GM23338 (cell line): ENCODE results near the gene ALX3. TPM values are rescaled to one million over a fixed set of nuclear protein-coding genes. Genes with fewer than 3 reads are reported as not detected.

ENCODE experiments used
- ATAC-seq: fragments of 200-7000 bp; cut with Tn5 transposase; 3 replicates; pipeline ENCODE4 v1.9.1; 2020
- DNase-seq: peaks from one replicate; pipeline ENCODE4 v3.0.0-alpha.2; 2015; ENCODE audit warnings: low spot score
- H2AFZ ChIP-seq: fragments of 200-600 bp; sonication (generic); 2 replicates; pipeline ENCODE4 v1.8.0; 2016; ENCODE audit warnings: antibody characterized with exemption, mild to moderate bottlenecking, moderate library complexity
- H3F3A ChIP-seq: fragments of 200-600 bp; sonication (generic); replicated peaks from 2 replicates; pipeline ENCODE4 v1.8.0; 2017; ENCODE audit warnings: antibody characterized with exemption, mixed run types, low read depth
- H3K27ac ChIP-seq: fragments of 200-600 bp; sonication (generic); 2 replicates; pipeline ENCODE4 v1.6.1; 2016; ENCODE audit warnings: low read depth
- H3K27me3 ChIP-seq: fragments of 200-600 bp; sonication (generic); 2 replicates; pipeline ENCODE4 v1.8.0; 2016; ENCODE audit warnings: mild to moderate bottlenecking, mixed run types, moderate library complexity; ENCODE audit not compliant: insufficient read depth
- H3K36me3 ChIP-seq: fragments of 200-600 bp; sonication (generic); 2 replicates; pipeline ENCODE4 v1.8.0; 2016; ENCODE audit warnings: mild to moderate bottlenecking; ENCODE audit not compliant: insufficient read depth
- H3K4me1 ChIP-seq: fragments of 200-600 bp; sonication (generic); 2 replicates; pipeline ENCODE4 v1.8.0; 2016; ENCODE audit warnings: mild to moderate bottlenecking, moderate library complexity; ENCODE audit not compliant: insufficient read depth
- H3K4me2 ChIP-seq: fragments of 200-600 bp; sonication (generic); 2 replicates; pipeline ENCODE4 v1.7.1; 2017; ENCODE audit warnings: mixed run types
- H3K4me3 ChIP-seq: fragments of 200-600 bp; sonication (generic); 2 replicates; pipeline ENCODE4 v1.6.1; 2016; ENCODE audit warnings: mixed run types
- H3K79me2 ChIP-seq: fragments of 200-600 bp; sonication (generic); replicated peaks from 2 replicates; pipeline ENCODE4 v1.8.0; 2017; ENCODE audit warnings: mild to moderate bottlenecking; ENCODE audit not compliant: insufficient read depth
- H3K9me2 ChIP-seq: fragments of 200-600 bp; sonication (generic); 2 replicates; pipeline ENCODE4 v1.8.0; 2017; ENCODE audit not compliant: insufficient read depth
- H4K20me1 ChIP-seq: fragments of 200-600 bp; sonication (generic); replicated peaks from 2 replicates; pipeline ENCODE4 v1.8.0; 2017; ENCODE audit warnings: mild to moderate bottlenecking; ENCODE audit not compliant: insufficient read depth
- H3K27ac Mint-ChIP-seq: 2 replicates; pipeline ENCODE4 v1.8.0; 2020; ENCODE audit warnings: inconsistent platforms, mild to moderate bottlenecking, moderate library complexity, mixed read lengths
- H3K27me3 Mint-ChIP-seq: 3 replicates; pipeline ENCODE4 v1.8.0; 2022; ENCODE audit warnings: low read depth, mild to moderate bottlenecking, moderate library complexity, mixed read lengths, inconsistent platforms; ENCODE audit not compliant: insufficient read depth, poor library complexity
- H3K36me3 Mint-ChIP-seq: 3 replicates; pipeline ENCODE4 v1.8.0; 2021; ENCODE audit warnings: low read depth, mild to moderate bottlenecking, inconsistent platforms, moderate library complexity, mixed read lengths
- H3K4me1 Mint-ChIP-seq: 3 replicates; pipeline ENCODE4 v1.8.0; 2020; ENCODE audit warnings: mild to moderate bottlenecking, inconsistent platforms, mixed read lengths
- H3K4me3 Mint-ChIP-seq: 3 replicates; pipeline ENCODE4 v1.8.0; 2021; ENCODE audit warnings: moderate library complexity, mild to moderate bottlenecking, inconsistent platforms, mixed read lengths
- H3K9me3 Mint-ChIP-seq: 3 replicates; pipeline ENCODE4 v1.8.0; 2020; ENCODE audit warnings: moderate library complexity, mild to moderate bottlenecking, inconsistent platforms, mixed read lengths
- ETS1 ChIP-seq: IDR thresholded peaks from 2 replicates; pipeline ENCODE4 v1.6.1; 2016; ENCODE audit warnings: antibody characterized with exemption
- EZH2 ChIP-seq: fragments of 200-600 bp; sonication (generic); IDR thresholded peaks from one replicate; pipeline ENCODE4 v1.8.0; 2017; ENCODE audit warnings: antibody characterized with exemption, mild to moderate bottlenecking, low read depth; ENCODE audit not compliant: unreplicated experiment
- EZH2phosphoT487 ChIP-seq: fragments of 200-600 bp; sonication (generic); IDR thresholded peaks from one replicate; pipeline ENCODE4 v1.8.1; 2018; ENCODE audit warnings: antibody characterized with exemption; ENCODE audit not compliant: unreplicated experiment
- REST ChIP-seq: IDR thresholded peaks from one replicate; pipeline ENCODE4 v1.6.1; 2018; ENCODE audit warnings: antibody characterized with exemption; ENCODE audit not compliant: unreplicated experiment
- STAT1 ChIP-seq: IDR thresholded peaks from one replicate; pipeline ENCODE4 v1.6.1; 2016; ENCODE audit warnings: antibody characterized with exemption; ENCODE audit not compliant: unreplicated experiment
- ZNF114 ChIP-seq: fragments of 250-450 bp; sonication (Bioruptor Pico); IDR thresholded peaks from 2 replicates; pipeline ENCODE4 v1.5.0; 2020; ENCODE audit warnings: mild to moderate bottlenecking, moderate library complexity
- polyA plus RNA-seq: library from polyadenylated mRNA; unstranded; fragments of >200 nt; fragmentation: Nextera tagmentation; extraction: Ambion mirVana; gene quantifications from 2 replicates; pipeline ENCODE4 v1.2.1, GENCODE V29; 2016
- total RNA-seq: library from RNA; depleted of rRNA; stranded (reverse); fragments of >200 nt; shearing (Covaris generic); gene quantifications from 2 replicates; pipeline ENCODE4 v1.2.3, GENCODE V29; 2014

Gene ALX3
- total and polyA plus RNA-seq, 2 experiments from 2014 or later, result not detected

GRCh38 chr1:110070282-110070669, 196 bp downstream of the ALX3 start:
- Histone ChIP-seq H3K4me1 (peaks cover 22% of the 10 kb centered on the region), H3K27ac (no peak overlapping the region), H3K4me2 (peak overlapping the region; percentile 87), H3K27me3 (peaks cover 98% of the 10 kb centered on the region), H3K4me3 (peak overlapping the region; percentile 58), H3K36me3 (no peaks in the 10 kb centered on the region), H4K20me1 (no peaks in the 10 kb centered on the region; the same call in 1 of the 2 replicates), H3K79me2 (no peaks in the 10 kb centered on the region), H3F3A (0 out of 2 replicates have a peak, but pooled peaks cover 4% of the 10 kb centered on the region), H3K9me2 (no peaks in the 10 kb centered on the region), H2AFZ (peak overlapping the region; percentile 88)
- peaks cover 3% of the 10 kb centered on the region; the same call in 1 of the 3 replicates for H3K9me3 Mint-ChIP-seq
- TF ChIP-seq ETS1 (no peak), ZNF114 (CRISPR knock-in tag) (no peak), STAT1 (no peak)
- H3K4me1 Mint-ChIP-seq, result peaks cover 12% of the 10 kb centered on the region
- H3K36me3 Mint-ChIP-seq, result no peaks in the 10 kb centered on the region; the same call in 2 of the 3 replicates
- ATAC-seq, result peak; percentile 8
- DNase-seq, result peak; percentile 47
- H3K27me3 Mint-ChIP-seq, result peaks cover 88% of the 10 kb centered on the region
- peak overlapping the region; percentile 69 for H3K4me3 Mint-ChIP-seq
- H3K27ac Mint-ChIP-seq, result no peak overlapping the region

GRCh38 chr1:110069404-110070281, 829 bp downstream of the ALX3 start:
- H3K9me3 Mint-ChIP-seq, result peaks cover 3% of the 10 kb centered on the region; the same call in 1 of the 3 replicates
- Histone ChIP-seq H3K4me3 (peak overlapping the region; percentile 58), H3K79me2 (no peaks in the 10 kb centered on the region), H3F3A (0 out of 2 replicates have a peak, but pooled peaks cover 4% of the 10 kb centered on the region), H3K27me3 (peaks cover 99% of the 10 kb centered on the region), H2AFZ (peak overlapping the region; percentile 88), H3K27ac (no peak overlapping the region), H4K20me1 (no peaks in the 10 kb centered on the region; the same call in 1 of the 2 replicates), H3K9me2 (no peaks in the 10 kb centered on the region), H3K4me2 (peak overlapping the region; percentile 87), H3K36me3 (no peaks in the 10 kb centered on the region), H3K4me1 (peaks cover 22% of the 10 kb centered on the region)
- no peak overlapping the region for H3K27ac Mint-ChIP-seq
- H3K27me3 Mint-ChIP-seq, result peaks cover 94% of the 10 kb centered on the region
- peak overlapping the region; percentile 69 for H3K4me3 Mint-ChIP-seq
- DNase-seq (peak; percentile 58), ATAC-seq (peak; percentile 19)
- H3K4me1 Mint-ChIP-seq, result peaks cover 12% of the 10 kb centered on the region
- TF ChIP-seq REST (no peak), EZH2phosphoT487 (peak; percentile 92), EZH2 (peak; percentile 96)
- no peaks in the 10 kb centered on the region; the same call in 2 of the 3 replicates for H3K36me3 Mint-ChIP-seq
